Right lobe of liver (tissue), 4 donors: ENCODE results near the gene GOLGA6L24.
"Not testable (repeated sequence)": the region's sequence is repeated elsewhere in the genome, so short reads cannot be mapped to it uniquely, and the experiment has no call there.

ENCODE experiments used
- CTCF ChIP-seq, 4 donors: fragments of 200-600 bp in 3 of 4; fragments of 450-650 bp in 1 of 4; IDR thresholded peaks; one replicate each; pipeline versions ENCODE4 v1.5.1 to v1.8.0; 2016 to 2022; ENCODE audit warnings: antibody characterized with exemption in 4 of 4, mild to moderate bottlenecking in 2 of 4
- POLR2A ChIP-seq: fragments of 450-650 bp; IDR thresholded peaks from one replicate; pipeline ENCODE4 v1.6.1; 2017; ENCODE audit warnings: antibody characterized with exemption, mild to moderate bottlenecking
- donor health status: DM: no; HTN: no; CAD: no.
- donor health status: DM: no; HTN: no; CAD: no.
- donor health status: DM: no; HTN: yes; CAD: no.

- TF ChIP-seq POLR2A; CTCF (IDR thresholded peaks at IDR 0.05): not testable (repeated sequence)
Measured at GRCh38 chr15:28380053-28380452, 22.2 kb upstream of the GOLGA6L24 start.
